Karpas-422 (cell line): ENCODE measurements around the gene POU3F1. TPM values are rescaled to one million over a fixed set of nuclear protein-coding genes. Genes with fewer than 3 reads are reported as not detected.

Experiments
- DNase-seq: peaks from one replicate; pipeline ENCODE4 v3.0.0-alpha.2; 2015
- H2AFZ ChIP-seq: fragments of 200-600 bp; sonication (generic); 2 replicates; pipeline ENCODE4 v1.6.1; 2014; ENCODE audit warnings: antibody characterized with exemption, low read length, mixed read lengths
- H3K27ac ChIP-seq: fragments of 200-600 bp; sonication (generic); 2 replicates; pipeline ENCODE4 v1.5.1; 2014; ENCODE audit warnings: mild to moderate bottlenecking, low read length, moderate library complexity
- H3K27me3 ChIP-seq: fragments of 200-600 bp; sonication (generic); 2 replicates; pipeline ENCODE4 v1.6.1; 2014; ENCODE audit warnings: low read length, mixed read lengths
- H3K36me3 ChIP-seq: fragments of 200-600 bp; sonication (generic); 2 replicates; pipeline ENCODE4 v1.6.1; 2014; ENCODE audit warnings: low read length, mixed read lengths; ENCODE audit not compliant: insufficient read depth
- H3K4me1 ChIP-seq: fragments of 200-600 bp; sonication (generic); 2 replicates; pipeline ENCODE4 v1.6.1; 2014; ENCODE audit warnings: mild to moderate bottlenecking, low read length, mixed read lengths
- H3K4me2 ChIP-seq: fragments of 200-600 bp; sonication (generic); 2 replicates; pipeline ENCODE4 v1.6.1; 2014; ENCODE audit warnings: low read length, low read depth, mild to moderate bottlenecking; ENCODE audit not compliant: poor library complexity, severe bottlenecking
- H3K4me3 ChIP-seq: fragments of 200-600 bp; sonication (generic); 2 replicates; pipeline ENCODE4 v1.5.1; 2014; ENCODE audit warnings: mild to moderate bottlenecking, antibody characterized with exemption, low read length, mixed read lengths
- H3K79me2 ChIP-seq: fragments of 200-600 bp; sonication (generic); 2 replicates; pipeline ENCODE4 v1.6.1; 2014; ENCODE audit warnings: mild to moderate bottlenecking, low read length, mixed read lengths
- H3K9ac ChIP-seq: fragments of 200-600 bp; sonication (generic); 2 replicates; pipeline ENCODE4 v1.6.0; 2014; ENCODE audit warnings: low read length
- H3K9me2 ChIP-seq: fragments of 200-600 bp; sonication (generic), shearing (Covaris generic); replicated peaks from 2 replicates; pipeline ENCODE4 v1.6.0; 2014; ENCODE audit warnings: mild to moderate bottlenecking, low read length, moderate library complexity; ENCODE audit not compliant: insufficient read depth
- H3K9me3 ChIP-seq: fragments of 300-700, 200-600 bp; sonication (generic); 2 replicates; pipeline ENCODE4 v1.6.1; 2014; ENCODE audit warnings: low read length, mixed read lengths
- H4K20me1 ChIP-seq: fragments of 200-600 bp; sonication (generic); 2 replicates; pipeline ENCODE4 v1.6.1; 2014; ENCODE audit warnings: mild to moderate bottlenecking, antibody characterized with exemption, low read length, low read depth; ENCODE audit not compliant: insufficient read depth
- total RNA-seq: library from RNA; depleted of rRNA; stranded (reverse); fragments of >200 nt; shearing (Covaris generic); gene quantifications from 2 replicates; pipeline ENCODE4 v1.2.3, GENCODE V29; 2014; ENCODE audit warnings: low replicate concordance

Gene POU3F1
- total RNA-seq, 1 experiment from 2014 or later = not detected

DNA sequence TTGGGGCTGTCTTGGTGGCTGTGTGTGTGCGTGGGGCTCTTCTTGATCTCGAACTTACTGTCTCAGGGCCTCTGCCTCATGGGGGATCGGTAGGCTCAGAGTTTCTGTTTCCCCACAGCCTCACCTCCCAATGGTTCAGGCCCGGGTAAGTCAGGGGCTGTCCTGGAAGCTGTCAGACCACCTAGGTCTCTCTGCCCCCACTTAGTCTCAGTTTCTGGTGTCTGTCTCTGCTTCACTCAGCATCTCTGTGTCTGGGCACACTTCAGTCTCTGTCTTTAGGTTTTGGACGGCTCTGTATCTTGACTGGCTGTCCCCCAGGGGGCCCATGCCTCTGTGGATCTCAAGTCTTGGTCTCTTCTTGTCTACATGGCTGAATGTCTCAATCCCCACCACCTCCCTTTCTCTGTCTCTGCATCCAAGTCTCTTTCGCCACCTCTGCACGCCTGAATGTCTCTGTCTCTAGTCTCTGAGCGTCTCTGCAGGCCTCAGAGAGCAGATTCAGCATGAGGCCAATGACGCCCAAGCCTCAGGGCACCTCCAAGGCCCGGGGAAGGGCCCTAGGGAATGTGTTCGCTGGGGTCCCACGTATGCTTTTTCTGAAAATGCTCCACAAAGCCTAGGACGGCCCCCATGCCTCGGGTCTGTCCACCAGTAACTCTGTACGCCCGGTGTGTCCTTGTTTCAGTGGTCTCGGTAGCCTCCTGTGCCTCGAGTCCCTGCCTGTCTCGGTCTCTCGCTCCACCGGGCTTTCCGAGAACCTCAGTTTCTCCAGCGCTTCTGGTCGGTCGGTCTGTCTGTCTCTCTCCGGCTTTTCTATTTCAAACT lies 42.1 kb downstream of the POU3F1 start:
- H3K9ac ChIP-seq = peak overlapping the region; percentile 60
- no peaks in the 10 kb centered on the region for H3K36me3 ChIP-seq
- no peaks in the 10 kb centered on the region for H3K9me3 ChIP-seq
- H4K20me1 ChIP-seq = no peaks in the 10 kb centered on the region
- H3K79me2 ChIP-seq = no peaks in the 10 kb centered on the region
- H3K4me3 ChIP-seq = peak overlapping the region; percentile 64; the same call in 1 of the 2 replicates
- H3K4me2 ChIP-seq = peak overlapping the region; percentile 71
- H3K9me2 ChIP-seq = no peaks in the 10 kb centered on the region
- no peak for DNase-seq
- no peak overlapping the region for H3K27ac ChIP-seq
- peaks cover 10% of the 10 kb centered on the region for H3K4me1 ChIP-seq
- peak overlapping the region; percentile 14; the same call in 1 of the 2 replicates for H2AFZ ChIP-seq
- H3K27me3 ChIP-seq = 0 out of 2 replicates have a peak, but pooled peaks cover 4% of the 10 kb centered on the region

DNA sequence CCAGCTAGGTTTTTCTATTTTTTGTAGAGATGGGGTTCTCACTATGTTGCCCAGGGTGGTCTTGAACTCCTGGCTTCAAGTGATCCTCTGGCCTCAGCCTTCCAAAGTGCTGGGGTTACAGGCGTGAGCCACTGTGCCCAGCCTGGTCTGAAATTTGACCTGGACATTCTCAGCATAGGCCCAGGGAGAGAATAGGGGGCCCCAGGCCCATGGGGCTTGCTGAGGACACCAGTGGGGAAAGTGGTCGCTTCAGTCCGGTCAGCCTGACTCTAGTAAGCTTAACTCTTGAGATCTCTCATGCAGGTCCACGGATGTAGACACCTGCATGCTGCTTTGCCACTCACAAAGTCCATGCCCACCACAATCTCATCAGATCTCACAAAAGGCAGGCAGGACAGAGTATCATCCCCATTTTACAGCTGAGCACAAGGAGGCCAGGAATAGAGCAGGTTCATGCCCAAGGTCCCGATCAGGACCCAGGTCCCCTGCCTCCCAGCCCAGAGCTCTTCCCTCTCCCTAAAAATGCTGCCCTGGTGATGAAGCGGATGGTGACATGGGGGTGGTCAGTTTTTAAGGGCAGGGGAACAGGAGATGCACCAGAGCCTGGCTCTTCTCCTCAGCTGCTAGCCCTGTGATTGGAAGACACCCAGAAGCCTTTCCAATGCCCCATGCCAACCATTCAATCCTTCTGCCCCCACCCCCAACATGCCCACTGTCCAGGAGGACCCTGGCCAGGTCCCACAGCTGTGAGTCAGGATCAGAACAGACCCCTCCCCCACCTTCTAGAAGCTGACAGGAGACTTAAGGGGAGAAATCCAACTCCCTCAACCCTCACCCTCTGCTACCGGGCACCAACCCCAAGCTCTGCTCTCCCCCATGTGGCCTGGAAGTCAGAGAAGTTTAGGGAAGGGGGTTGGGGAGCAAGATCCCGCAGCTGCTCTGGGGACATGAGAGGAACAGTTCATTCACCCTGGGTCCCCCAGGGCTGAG lies 43.0 kb downstream of the POU3F1 start:
- Histone ChIP-seq H3K79me2 (no peaks in the 10 kb centered on the region), H3K27me3 (0 out of 2 replicates have a peak, but pooled peaks cover 4% of the 10 kb centered on the region), H3K36me3 (no peaks in the 10 kb centered on the region), H3K4me1 (peaks cover 10% of the 10 kb centered on the region), H3K27ac (no peak overlapping the region), H3K9ac (no peak overlapping the region), H3K4me2 (peak overlapping the region; percentile 71), H3K4me3 (no peak overlapping the region), H3K9me2 (no peaks in the 10 kb centered on the region), H2AFZ (no peak overlapping the region), H3K9me3 (no peaks in the 10 kb centered on the region), H4K20me1 (no peaks in the 10 kb centered on the region)
- no peak for DNase-seq

DNA sequence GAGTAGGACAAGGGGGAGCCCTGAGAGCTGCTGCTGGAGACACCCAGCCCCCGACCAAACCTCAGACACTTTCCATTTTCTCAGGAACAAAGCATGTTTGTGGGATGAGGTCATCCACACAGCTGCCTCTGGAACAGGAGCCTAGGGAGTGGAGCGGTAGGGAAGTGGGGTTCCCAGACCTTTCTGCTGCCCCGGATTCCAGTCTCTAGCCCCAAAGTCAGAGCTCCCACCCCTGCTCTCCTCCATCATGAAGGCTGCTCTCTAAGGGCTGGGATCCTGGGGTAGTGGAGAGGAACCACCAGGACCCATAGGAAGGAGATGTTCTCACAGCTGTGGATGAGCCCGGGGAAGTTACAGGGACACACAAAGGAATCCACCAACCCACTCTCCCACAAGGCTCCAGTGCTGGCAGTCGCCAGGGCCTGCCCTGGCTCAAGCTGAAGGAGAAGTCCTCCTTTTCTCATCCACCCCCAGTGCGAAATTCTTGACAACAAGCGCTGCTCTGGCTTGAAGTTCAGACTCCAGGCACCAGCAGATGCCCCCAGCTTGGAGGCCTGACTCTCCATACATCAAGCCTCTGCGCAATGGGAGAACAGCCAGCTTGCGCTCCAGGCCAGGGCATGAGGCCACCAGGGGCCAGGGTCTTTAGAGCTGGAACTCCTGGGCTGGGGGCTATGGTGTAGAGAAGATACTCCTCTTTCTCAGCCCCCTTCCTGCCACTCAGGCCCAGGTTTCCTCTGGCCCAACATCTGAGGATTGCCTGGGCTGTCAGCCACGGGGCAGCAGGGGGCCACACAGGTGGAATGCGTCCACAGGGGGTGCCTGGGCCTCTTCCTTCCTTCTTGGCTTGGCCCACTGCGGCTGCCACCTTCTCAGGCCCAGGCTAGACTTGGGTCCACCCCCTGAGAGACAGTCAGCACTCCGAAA lies 45.8 kb downstream of the POU3F1 start:
- no peaks in the 10 kb centered on the region for H3K79me2 ChIP-seq
- no peak overlapping the region for H3K27ac ChIP-seq
- no peaks in the 10 kb centered on the region for H3K9me2 ChIP-seq
- no peaks in the 10 kb centered on the region for H3K36me3 ChIP-seq
- no peak for DNase-seq
- no peak overlapping the region for H3K4me3 ChIP-seq
- 0 out of 2 replicates have a peak, but pooled peaks cover 4% of the 10 kb centered on the region for H3K27me3 ChIP-seq
- H3K9ac ChIP-seq = no peak overlapping the region
- H2AFZ ChIP-seq = no peak overlapping the region
- peaks cover 10% of the 10 kb centered on the region for H3K4me1 ChIP-seq
- no peak overlapping the region for H3K4me2 ChIP-seq
- no peaks in the 10 kb centered on the region for H3K9me3 ChIP-seq
- H4K20me1 ChIP-seq = no peaks in the 10 kb centered on the region

DNA sequence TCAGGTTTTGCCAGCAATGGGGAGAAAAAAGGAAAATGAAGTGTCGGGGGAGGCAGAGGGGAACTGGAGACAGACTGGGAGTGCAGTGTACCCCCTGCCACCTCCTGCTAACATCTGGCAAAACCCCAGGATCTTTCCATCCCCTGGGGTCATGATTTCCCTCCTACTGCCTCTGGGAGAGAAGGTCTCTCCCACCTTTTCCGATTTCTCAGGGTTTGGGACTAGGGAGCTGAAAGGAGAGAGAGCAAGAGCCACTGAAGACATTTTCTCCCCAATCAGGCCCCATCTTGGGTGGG lies 46.4 kb downstream of the POU3F1 start:
- no peak overlapping the region for H2AFZ ChIP-seq
- no peak overlapping the region for H3K27ac ChIP-seq
- no peak overlapping the region for H3K9ac ChIP-seq
- no peaks in the 10 kb centered on the region for H4K20me1 ChIP-seq
- H3K36me3 ChIP-seq = no peaks in the 10 kb centered on the region
- peaks cover 10% of the 10 kb centered on the region for H3K4me1 ChIP-seq
- H3K4me2 ChIP-seq = no peak overlapping the region
- no peaks in the 10 kb centered on the region for H3K9me2 ChIP-seq
- no peaks in the 10 kb centered on the region for H3K79me2 ChIP-seq
- 0 out of 2 replicates have a peak, but pooled peaks cover 4% of the 10 kb centered on the region for H3K27me3 ChIP-seq
- DNase-seq = no peak
- no peaks in the 10 kb centered on the region for H3K9me3 ChIP-seq
- H3K4me3 ChIP-seq = no peak overlapping the region

DNA sequence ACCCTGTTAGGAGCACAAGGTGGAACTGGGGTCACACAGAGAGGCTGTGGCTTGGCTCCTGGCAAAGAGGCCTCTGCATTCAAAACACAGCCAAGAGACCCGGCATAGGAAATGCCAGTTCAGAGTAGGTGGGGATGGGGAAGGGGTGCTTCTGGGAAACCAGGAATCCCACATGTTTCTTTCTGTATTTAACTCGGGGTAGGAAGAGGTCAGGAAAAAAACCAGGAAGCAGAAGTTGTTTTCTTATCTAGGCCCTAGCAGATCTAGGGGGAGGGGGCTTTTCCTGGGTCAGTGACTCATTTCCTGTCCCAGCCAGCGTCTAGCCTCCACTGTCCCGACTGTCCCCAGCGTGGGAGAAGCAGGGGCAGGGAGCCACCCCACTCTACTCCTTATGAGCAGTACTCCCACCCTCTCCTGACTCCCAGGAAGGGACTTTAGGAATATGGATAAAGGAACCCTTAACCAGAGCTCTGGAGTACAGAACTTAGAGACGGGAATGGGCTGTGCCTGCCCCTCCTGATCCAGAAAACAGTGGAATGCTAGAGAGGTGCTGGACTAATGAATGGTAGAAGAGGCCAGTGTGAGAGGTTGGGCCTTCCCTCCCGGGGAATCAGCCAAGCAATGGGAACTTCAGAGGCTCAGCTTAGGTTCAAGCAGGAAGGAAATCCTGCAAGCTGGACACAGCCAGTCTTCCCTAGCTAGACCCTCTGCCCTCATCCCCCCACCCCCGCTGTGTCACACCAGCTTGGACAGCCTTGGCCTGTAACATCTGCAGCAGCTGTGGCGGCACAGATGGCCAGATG lies 47.0 kb downstream of the POU3F1 start:
- Histone ChIP-seq H3K4me3 (no peak overlapping the region), H3K27me3 (0 out of 2 replicates have a peak, but pooled peaks cover 3% of the 10 kb centered on the region), H3K9me3 (no peaks in the 10 kb centered on the region), H3K4me2 (no peak overlapping the region), H3K79me2 (no peaks in the 10 kb centered on the region), H2AFZ (no peak overlapping the region), H3K9ac (no peak overlapping the region), H4K20me1 (no peaks in the 10 kb centered on the region), H3K36me3 (no peaks in the 10 kb centered on the region), H3K4me1 (peaks cover 7% of the 10 kb centered on the region), H3K27ac (no peak overlapping the region), H3K9me2 (no peaks in the 10 kb centered on the region)
- DNase-seq = no peak

DNA sequence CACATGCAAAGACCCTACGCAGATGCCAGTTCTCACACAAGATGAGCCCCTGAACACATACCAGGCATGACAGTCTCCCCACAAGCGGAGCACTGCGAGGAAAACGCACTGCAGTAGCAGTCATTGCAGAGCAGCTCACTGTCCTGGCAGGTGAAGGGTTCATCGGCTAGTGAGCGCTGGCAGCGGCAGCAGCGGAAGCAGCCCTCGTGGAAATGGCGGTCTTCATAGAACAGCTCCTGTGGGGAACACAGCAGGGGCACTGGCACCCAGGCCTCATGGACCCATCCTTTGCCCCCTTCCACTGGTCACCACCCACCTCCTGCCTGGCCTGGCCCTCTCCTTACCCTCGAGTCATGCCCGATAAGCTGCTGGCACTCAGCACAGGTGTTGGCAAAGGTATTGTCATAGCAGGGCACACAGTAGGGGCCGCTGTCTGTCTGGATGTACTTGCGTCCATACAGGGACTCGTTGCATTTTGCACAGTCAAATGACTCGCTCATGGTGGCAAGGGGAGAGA lies 47.6 kb downstream of the POU3F1 start:
- Histone ChIP-seq H3K4me1 (peaks cover under 1% of the 10 kb centered on the region), H3K9me3 (no peaks in the 10 kb centered on the region), H3K27me3 (no peaks in the 10 kb centered on the region), H2AFZ (no peak overlapping the region), H3K9me2 (no peaks in the 10 kb centered on the region), H3K9ac (no peak overlapping the region), H3K4me3 (no peak overlapping the region), H3K79me2 (no peaks in the 10 kb centered on the region), H3K27ac (no peak overlapping the region), H3K4me2 (no peak overlapping the region), H4K20me1 (no peaks in the 10 kb centered on the region), H3K36me3 (no peaks in the 10 kb centered on the region)
- peak; percentile 57 for DNase-seq
